GM18526 (cell line): ENCODE results near the gene FAM237A.

Experiments
- POLR2A ChIP-seq: IDR thresholded peaks from 3 replicates; pipeline ENCODE4 v1.6.1; 2011; ENCODE audit not compliant: insufficient read length; ENCODE audit errors: extremely low read depth

Gene FAM237A

GRCh38 chr2:206642075-206643025 lies at the start of gene FAM237A:
Gene FAM237A (plus strand): TSS chr2:206642487. CDS start chr2:206644237, 1,750 bp downstream.
- no peak for TF ChIP-seq POLR2A

- TF ChIP-seq POLR2A = no peak
Observed at GRCh38 chr2:206597717-206598218, 44.5 kb upstream of the FAM237A start.

- no peak for TF ChIP-seq POLR2A
Observed at GRCh38 chr2:206603243-206603642, 39.0 kb upstream of the FAM237A start.

DNA sequence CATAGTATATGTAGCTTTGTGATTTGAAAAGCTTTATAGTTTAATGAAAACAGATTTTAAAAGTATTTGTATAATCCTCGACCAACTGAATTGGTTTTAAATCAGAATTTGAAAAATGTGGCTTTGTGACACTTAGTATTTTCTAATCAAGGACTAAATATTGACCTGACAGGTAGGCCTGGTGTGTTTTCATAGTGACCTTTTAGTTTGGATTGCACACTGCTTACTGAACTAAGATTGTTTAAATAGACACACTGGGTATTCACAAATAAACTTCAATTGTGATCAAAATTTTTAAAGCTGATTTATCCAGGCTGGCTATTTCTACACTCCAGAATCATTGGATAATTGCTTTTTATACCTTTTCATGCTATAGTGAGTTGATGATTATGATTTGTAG lies 31.8 kb upstream of the FAM237A start:
- TF ChIP-seq POLR2A = no peak

- TF ChIP-seq POLR2A = no peak
Observed at GRCh38 chr2:206611191-206611590, 31.1 kb upstream of the FAM237A start.

DNA sequence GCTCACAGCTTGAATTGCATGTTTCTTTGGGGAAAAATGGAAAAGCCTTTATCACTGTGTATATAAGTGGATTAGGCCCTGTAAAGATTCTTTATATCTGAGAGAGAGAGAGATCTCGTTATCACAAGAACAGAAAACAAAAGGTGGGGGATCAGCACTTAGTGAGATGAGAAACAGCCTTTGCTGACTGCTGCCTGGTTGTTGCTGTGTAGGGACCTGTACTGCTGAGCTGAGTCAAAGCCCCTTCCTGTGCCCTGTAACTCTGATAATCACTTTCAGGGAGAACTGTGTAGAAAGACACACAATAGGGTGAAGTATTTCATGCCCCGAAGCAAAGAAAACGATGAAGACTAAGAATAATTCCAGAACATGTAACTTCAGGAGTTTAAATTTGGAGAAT lies 30.6 kb upstream of the FAM237A start:
- TF ChIP-seq POLR2A = no peak

- no peak for TF ChIP-seq POLR2A
Observed at GRCh38 chr2:206614811-206615210, 27.5 kb upstream of the FAM237A start.

DNA sequence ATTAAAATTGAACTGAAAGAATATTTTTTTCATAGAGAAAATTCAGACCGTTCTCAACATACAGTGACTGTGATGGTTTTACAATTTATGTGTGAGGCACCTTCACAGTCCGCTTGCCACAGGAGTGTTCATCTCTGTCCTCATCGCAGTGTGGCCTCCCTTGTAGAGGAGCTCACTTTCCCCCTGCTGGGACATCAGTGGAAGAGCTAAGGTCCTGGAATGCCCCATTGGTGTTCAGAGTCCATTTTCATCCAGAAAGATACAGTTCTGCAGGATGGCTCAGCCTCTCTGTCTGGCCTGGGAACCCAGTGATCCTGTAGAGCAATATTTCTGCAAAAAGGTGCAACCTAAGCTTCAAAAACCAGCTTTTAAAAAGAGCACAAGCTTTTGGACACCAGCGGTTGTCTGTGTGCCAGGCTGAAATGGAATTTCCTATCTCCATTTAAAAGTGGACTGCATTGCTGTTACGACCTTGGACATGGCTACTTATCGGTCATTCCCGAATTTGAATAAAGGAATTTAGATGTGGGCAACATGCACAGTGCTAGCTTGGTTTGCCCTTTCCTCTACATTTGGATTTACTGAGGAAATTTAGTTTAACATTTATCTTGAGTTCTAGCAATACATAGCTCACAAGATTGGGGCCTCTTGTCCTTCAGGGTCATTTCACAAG lies 26.7 kb upstream of the FAM237A start:
- TF ChIP-seq POLR2A = no peak

- TF ChIP-seq POLR2A = no peak
Observed at GRCh38 chr2:206616151-206616550, 26.1 kb upstream of the FAM237A start.

DNA sequence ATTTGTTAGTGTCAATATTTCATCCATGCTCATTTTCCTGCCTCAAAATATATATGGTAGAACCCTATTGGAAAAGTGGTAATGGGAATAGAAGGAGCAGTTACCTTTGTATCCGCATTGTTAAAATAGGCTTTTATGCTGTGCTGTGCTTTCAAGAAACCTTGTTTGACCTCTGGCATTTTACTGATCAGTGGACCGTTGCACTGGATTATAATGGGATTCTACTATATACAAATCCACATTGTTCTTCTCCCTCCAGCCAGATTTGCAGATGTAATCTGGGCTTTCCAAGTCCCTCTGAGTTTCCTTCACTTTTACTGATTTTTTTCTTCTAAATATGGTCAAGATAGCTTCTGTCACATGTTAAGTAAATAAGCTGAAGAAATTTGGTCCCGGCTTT lies 23.3 kb upstream of the FAM237A start:
- TF ChIP-seq POLR2A = no peak

DNA sequence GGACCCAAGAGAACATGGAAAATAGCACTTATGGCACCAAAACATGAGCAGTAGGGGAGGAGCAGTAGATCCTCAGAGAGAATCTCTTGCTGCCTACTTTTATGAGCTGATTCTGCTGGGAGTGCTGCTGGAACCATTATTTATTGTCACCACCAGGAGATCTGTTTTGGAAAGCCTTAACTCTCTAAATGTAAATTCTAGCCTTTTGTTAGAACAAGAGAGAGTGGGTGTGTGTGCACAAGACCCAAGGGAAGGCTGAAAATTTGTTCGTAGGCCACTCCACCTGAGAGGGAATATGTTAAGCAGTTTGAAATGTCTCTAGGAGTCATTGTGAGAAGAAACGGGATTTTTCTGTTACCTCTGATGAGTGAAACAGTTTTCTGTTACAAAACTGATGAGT lies 16.2 kb upstream of the FAM237A start:
- no peak for TF ChIP-seq POLR2A

DNA sequence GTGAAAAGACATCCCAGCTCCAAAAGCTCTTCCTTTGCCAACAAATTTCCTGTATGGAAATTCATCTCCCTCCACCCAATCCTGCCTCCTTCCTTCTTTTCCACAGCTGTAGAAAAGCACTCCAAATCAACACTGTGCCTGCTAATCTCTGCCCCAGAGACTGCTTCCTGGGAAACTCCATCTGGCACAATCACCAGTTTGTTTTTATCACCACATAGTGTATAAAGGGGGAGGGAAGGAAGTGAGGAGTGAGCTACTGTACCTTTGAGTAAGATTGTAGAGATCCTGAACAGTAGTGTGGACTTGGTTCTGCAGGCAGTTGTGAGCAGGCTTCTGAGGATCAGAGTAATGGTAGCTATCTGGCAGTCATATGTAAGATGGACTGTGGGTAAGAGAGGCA lies 14.7 kb upstream of the FAM237A start:
- TF ChIP-seq POLR2A = no peak

- no peak for TF ChIP-seq POLR2A
Observed at GRCh38 chr2:206631340-206631739, 10.9 kb upstream of the FAM237A start.

GRCh38 chr2:206635015-206635414 lies 7.3 kb upstream of the FAM237A start:
- no peak for TF ChIP-seq POLR2A

DNA sequence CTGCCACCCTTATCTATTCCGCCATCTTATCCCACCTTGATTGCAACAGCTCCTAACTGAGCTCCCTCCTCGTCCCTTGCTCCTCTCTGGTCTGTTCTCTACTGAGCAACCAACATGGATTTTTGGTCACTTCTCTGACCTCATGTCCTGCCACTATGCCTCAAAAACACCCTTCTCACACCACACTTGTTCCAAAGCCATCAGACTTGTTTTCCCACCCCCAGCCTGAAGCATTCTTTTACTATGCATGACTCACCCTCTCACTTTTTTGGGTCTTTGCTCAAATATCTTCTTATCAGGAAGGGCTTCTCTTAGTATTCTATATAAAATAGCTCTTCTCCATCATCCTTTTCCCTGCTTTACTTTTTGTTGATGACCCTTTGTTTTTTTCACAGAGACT lies 2.7 kb upstream of the FAM237A start:
- TF ChIP-seq POLR2A = no peak

DNA sequence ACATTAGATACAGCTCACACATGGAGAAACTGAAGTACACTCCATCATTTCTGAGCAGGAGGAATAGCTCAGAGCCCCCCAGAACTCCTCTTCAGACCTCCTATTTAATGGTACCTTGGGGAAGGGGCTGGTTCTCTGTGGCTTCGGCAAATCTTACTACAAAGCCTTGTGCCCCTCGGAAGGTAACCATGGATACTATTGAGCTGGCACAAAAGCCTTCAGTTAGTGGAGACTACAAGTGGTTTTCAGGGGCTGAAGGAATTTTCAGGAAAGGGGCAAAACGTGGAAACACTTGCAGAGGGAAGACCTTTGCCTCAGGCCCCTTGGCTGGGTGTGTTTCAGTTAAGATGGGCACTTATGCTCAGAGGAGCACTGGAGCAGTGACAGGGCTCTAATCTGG lies 1.1 kb upstream of the FAM237A start:
- no peak for TF ChIP-seq POLR2A
